ENCODE data around the gene WDR64. TPM values are rescaled to one million over a fixed set of nuclear protein-coding genes. Genes with fewer than 3 reads are reported as not detected.

WDR64 gene
- total and polyA plus RNA-seq, 2 donors (not counting 3 experiments of a cell fraction or from before 2014, with no cell fraction given) = not detected

DNA sequence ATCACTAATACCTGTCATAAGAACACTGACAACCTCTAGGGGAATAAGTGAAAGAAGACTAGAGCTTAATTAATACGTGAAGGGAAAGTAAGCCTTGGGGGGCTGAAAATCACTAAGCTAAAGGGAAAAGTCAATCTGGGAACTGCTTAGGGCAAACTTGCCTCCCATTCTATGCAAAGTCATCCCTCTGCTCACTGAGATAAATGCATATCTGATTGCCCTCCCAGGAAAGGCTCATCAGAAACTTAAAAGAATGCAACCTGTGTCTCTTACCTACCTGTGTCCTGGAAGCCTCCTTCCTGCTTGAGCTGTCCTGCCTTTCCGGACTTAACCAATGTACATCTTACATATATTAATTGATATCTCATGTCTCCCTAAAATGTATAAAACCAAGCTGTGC is 81.8 kb downstream of the WDR64 start:
- no peaks in the 10 kb centered on the region for H3K4me1 ChIP-seq (ENCODE audit: control insufficient read depth, extremely low read depth, insufficient read depth, low read length)
- POLR2A ChIA-PET = no interaction called here
- dilution Hi-C loops (cut with MboI; ENCODE audit: extremely low pct_ligation_motif_present, low sequenced_read_pairs) = no loop called here

More for the DNA sequence above, 81.8 kb downstream of the WDR64 start:
- Histone ChIP-seq H2AFZ (ENCODE audit: low read depth, low read length) (no peak overlapping the region), H3K79me2 (ENCODE audit: control insufficient read depth, insufficient read depth, low read length) (no peaks in the 10 kb centered on the region), H3K27ac (ENCODE audit: insufficient read depth, low read depth, low read length) (no peak overlapping the region), H3K9ac (replicated peaks; ENCODE audit: extremely low read depth, insufficient read depth, low read length) (no peak overlapping the region), H3K4me2 (ENCODE audit: insufficient read depth, low read length) (no peak overlapping the region), H3K36me3 (ENCODE audit: control insufficient read depth in 2 of 2, extremely low read depth in 1 of 2, insufficient read depth in 2 of 2, low read length in 2 of 2) (no peaks in the 10 kb centered on the region), H3K9me3 (replicated peaks; ENCODE audit: control insufficient read depth, insufficient read depth, low read length) (no peaks in the 10 kb centered on the region), H3K27me3 (ENCODE audit: control insufficient read depth in 2 of 2, insufficient read depth in 2 of 2, low read length in 2 of 2) (no peaks in the 10 kb centered on the region), H4K20me1 (replicated peaks; ENCODE audit: control insufficient read depth, extremely low read depth, insufficient read depth, low read length) (no peaks in the 10 kb centered on the region), H3K4me3 (replicated peaks in 1 of 3; ENCODE audit: insufficient read depth in 1 of 3, low read depth in 1 of 3, low read length in 3 of 3) (no peak overlapping the region), H3K9me1 (replicated peaks; ENCODE audit: control insufficient read depth, extremely low read depth, insufficient read depth, low read length) (no peaks in the 10 kb centered on the region)
- TF ChIP-seq POLR2A (IDR thresholded peaks at IDR 0.05; ENCODE audit: low read depth, low read length) (no peak), EZH2 (IDR thresholded peaks at IDR 0.05; ENCODE audit: borderline replicate concordance, low read depth, low read length, severe bottlenecking) (no peak), POLR2AphosphoS5 (IDR thresholded peaks at IDR 0.05; ENCODE audit: insufficient read depth, low read depth, low read length) (no peak), JUN (IDR thresholded peaks at IDR 0.05; ENCODE audit: borderline replicate concordance, insufficient read depth, insufficient read length, low read depth) (no peak), MYC (IDR thresholded peaks at IDR 0.05; ENCODE audit: low read depth, low read length) (no peak), GATA2 (IDR thresholded peaks at IDR 0.05; ENCODE audit: insufficient read depth, insufficient read length, low read depth, low read length) (no peak), FOS (IDR thresholded peaks at IDR 0.05; ENCODE audit: borderline replicate concordance, insufficient read depth, low read length) (no peak)
- TF ChIP-seq, protein P1, sequence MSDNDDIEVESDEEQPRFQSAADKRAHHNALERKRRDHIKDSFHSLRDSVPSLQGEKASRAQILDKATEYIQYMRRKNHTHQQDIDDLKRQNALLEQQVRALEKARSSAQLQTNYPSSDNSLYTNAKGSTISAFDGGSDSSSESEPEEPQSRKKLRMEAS (IDR thresholded peaks at IDR 0.05; ENCODE audit: insufficient read depth, insufficient read length) = no peak
- TF ChIP-seq, protein P2, sequence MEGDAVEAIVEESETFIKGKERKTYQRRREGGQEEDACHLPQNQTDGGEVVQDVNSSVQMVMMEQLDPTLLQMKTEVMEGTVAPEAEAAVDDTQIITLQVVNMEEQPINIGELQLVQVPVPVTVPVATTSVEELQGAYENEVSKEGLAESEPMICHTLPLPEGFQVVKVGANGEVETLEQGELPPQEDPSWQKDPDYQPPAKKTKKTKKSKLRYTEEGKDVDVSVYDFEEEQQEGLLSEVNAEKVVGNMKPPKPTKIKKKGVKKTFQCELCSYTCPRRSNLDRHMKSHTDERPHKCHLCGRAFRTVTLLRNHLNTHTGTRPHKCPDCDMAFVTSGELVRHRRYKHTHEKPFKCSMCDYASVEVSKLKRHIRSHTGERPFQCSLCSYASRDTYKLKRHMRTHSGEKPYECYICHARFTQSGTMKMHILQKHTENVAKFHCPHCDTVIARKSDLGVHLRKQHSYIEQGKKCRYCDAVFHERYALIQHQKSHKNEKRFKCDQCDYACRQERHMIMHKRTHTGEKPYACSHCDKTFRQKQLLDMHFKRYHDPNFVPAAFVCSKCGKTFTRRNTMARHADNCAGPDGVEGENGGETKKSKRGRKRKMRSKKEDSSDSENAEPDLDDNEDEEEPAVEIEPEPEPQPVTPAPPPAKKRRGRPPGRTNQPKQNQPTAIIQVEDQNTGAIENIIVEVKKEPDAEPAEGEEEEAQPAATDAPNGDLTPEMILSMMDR (IDR thresholded peaks at IDR 0.05; ENCODE audit: extremely low read depth in 1 of 2, insufficient read depth in 1 of 2, low read depth in 1 of 2, low read length in 2 of 2) = no peak
- no TSS peak for BruUV-seq (replicated peaks)
- DNase-seq (ENCODE audit: low read depth, low spot score) (no peak), FAIRE-seq (no peak)
- intact Hi-C loops (cut with micrococcal nuclease) = no loop called here
- CTCF ChIA-PET = no interaction called here

All from endothelial cell of umbilical vein (primary cell).